Fibroblast of lung (primary cell): Measurements from ENCODE around the gene APBA2.

Experiments
- CTCF ChIP-seq, 2 donors: IDR thresholded peaks in 1 of 2; conservative IDR thresholded peaks in 1 of 2; 1 replicate in 1 of 2; 2 replicates in 1 of 2; pipeline ENCODE4 v1.5.1; 2011 to 2012; ENCODE audit warnings: low read length in 2 of 2, control low read depth in 1 of 2, inconsistent platforms in 1 of 2, low read depth in 1 of 2, mild to moderate bottlenecking in 1 of 2
- EZH2 ChIP-seq: IDR thresholded peaks from 2 replicates; pipeline ENCODE4 v1.5.1; 2012; ENCODE audit warnings: low read length, control low read depth, mild to moderate bottlenecking; ENCODE audit errors: missing control alignments

GRCh38 chr15:28997791-28998190 lies 112.0 kb downstream of the APBA2 start:
- TF ChIP-seq CTCF (conservative IDR thresholded peaks at IDR 0.05 in 1 of 2, IDR thresholded peaks at IDR 0.05 in 1 of 2; ENCODE audit: low read depth in 1 of 2, low read length in 2 of 2) (no peak), EZH2 (no peak)
